H1 (cell line): ENCODE measurements around the gene AIF1. TPM values are rescaled to one million over a fixed set of nuclear protein-coding genes. Genes with fewer than 3 reads are reported as not detected.

Experiments used
- CTCF ChIA-PET: fragments of 300-600 bp; sonication (Branson Sonifier 250); formaldehyde crosslinking; loops from one replicate; lab custom pipeline; 2021; ENCODE audit not compliant: partially characterized antibody; lab: Charles Lee
- POLR2A ChIA-PET: fragments of 300-600 bp; sonication (Branson Sonifier 250); formaldehyde crosslinking; loops from one replicate; lab custom pipeline; 2021; ENCODE audit warnings: inconsistent platforms; ENCODE audit not compliant: partially characterized antibody; lab: Charles Lee
- DNase-seq, 2 experiments: peaks; one replicate each; pipeline versions ENCODE4 v3.0.0 to v3.0.0-alpha.2; 2010 to 2022; ENCODE audit warnings: low spot score in 2 of 2, low read depth in 1 of 2, mixed read lengths in 1 of 2
- FAIRE-seq: peaks from 2 replicates; lab custom pipeline; 2011; peaks lifted over from hg19 to GRCh38; lab: Jason Lieb, UNC
- H2AFZ ChIP-seq: 2 replicates; pipeline ENCODE4 v1.8.1; 2012; ENCODE audit warnings: low read length, inconsistent platforms
- H2AK5ac ChIP-seq: 2 replicates; pipeline ENCODE4 v1.6.1; 2013; ENCODE audit warnings: low read depth, low read length
- H2BK120ac ChIP-seq: replicated peaks from 2 replicates; pipeline ENCODE3; 2013; ENCODE audit warnings: low read depth, low read length, inconsistent platforms
- H2BK12ac ChIP-seq: 2 replicates; pipeline ENCODE4 v1.6.1; 2013; ENCODE audit warnings: low read depth, low read length
- H2BK15ac ChIP-seq: 2 replicates; pipeline ENCODE4 v1.6.1; 2013; ENCODE audit warnings: low read length
- H2BK20ac ChIP-seq: 2 replicates; pipeline ENCODE4 v1.6.1; 2013; ENCODE audit warnings: low read length
- H2BK5ac ChIP-seq: 2 replicates; pipeline ENCODE4 v1.6.1; 2013; ENCODE audit warnings: low read depth, low read length
- H3K14ac ChIP-seq: 2 replicates; pipeline ENCODE4 v1.6.1; 2013; ENCODE audit warnings: inconsistent platforms; ENCODE audit not compliant: insufficient read length
- H3K18ac ChIP-seq: 2 replicates; pipeline ENCODE4 v1.6.1; 2013; ENCODE audit warnings: low read length; ENCODE audit errors: extremely low read depth
- H3K23ac ChIP-seq: 2 replicates; pipeline ENCODE4 v1.6.1; 2013; ENCODE audit warnings: inconsistent platforms; ENCODE audit not compliant: insufficient read length
- H3K23me2 ChIP-seq: 2 replicates; pipeline ENCODE4 v1.6.1; 2013; ENCODE audit warnings: low read depth, low read length
- H3K27ac ChIP-seq: 2 replicates; pipeline ENCODE4 v1.6.1; 2011; ENCODE audit warnings: low read depth, low read length, inconsistent platforms
- H3K27me3 ChIP-seq, 4 experiments: replicated peaks in 1 of 4; 1 replicate in 1 of 4; 2 replicates in 3 of 4; pipeline versions ENCODE4 v1.6.1 to v1.8.1; 2011 to 2013; ENCODE audit warnings: low read length in 3 of 4, mild to moderate bottlenecking in 3 of 4, inconsistent platforms in 2 of 4, mixed read lengths in 2 of 4, moderate library complexity in 1 of 4; ENCODE audit not compliant: control insufficient read depth in 3 of 4, insufficient read depth in 3 of 4; ENCODE audit errors: extremely low read depth in 1 of 4
- H3K36me3 ChIP-seq, 4 experiments: 2 replicates each; pipeline versions ENCODE4 v1.6.1 to v1.8.1; 2011 to 2013; ENCODE audit warnings: mild to moderate bottlenecking in 4 of 4, low read length in 3 of 4, moderate library complexity in 2 of 4, control low read depth in 1 of 4, inconsistent platforms in 1 of 4; ENCODE audit not compliant: insufficient read depth in 4 of 4, control insufficient read depth in 2 of 4
- H3K4ac ChIP-seq: replicated peaks from 2 replicates; pipeline ENCODE3; 2013; ENCODE audit warnings: low read length, low read depth, mixed read lengths, inconsistent platforms; ENCODE audit not compliant: insufficient read length
- H3K4me1 ChIP-seq, 4 experiments: replicated peaks in 1 of 4; 1 replicate in 1 of 4; 2 replicates in 3 of 4; pipeline versions ENCODE4 v1.6.1 to v1.8.1; 2011 to 2013; ENCODE audit warnings: low read length in 3 of 4, inconsistent platforms in 2 of 4, mixed read lengths in 1 of 4; ENCODE audit not compliant: insufficient read depth in 4 of 4, control insufficient read depth in 3 of 4
- H3K4me2 ChIP-seq, 2 experiments: 2 replicates each; pipeline versions ENCODE4 v1.6.1 to v1.8.1; 2011 to 2013; ENCODE audit warnings: low read depth in 2 of 2, low read length in 2 of 2, control low read depth in 1 of 2, inconsistent platforms in 1 of 2, mild to moderate bottlenecking in 1 of 2; ENCODE audit not compliant: insufficient read depth in 1 of 2
- H3K4me3 ChIP-seq, 4 experiments: fragments of 200-600, 300-600 bp in 1 of 4; sonication (generic), shearing (Covaris generic), sonication (Bioruptor Twin) in 1 of 4; 2 replicates each; pipeline versions ENCODE4 v1.5.1 to v1.8.1; 2011 to 2016; ENCODE audit warnings: low read length in 4 of 4, low read depth in 3 of 4, control low read depth in 2 of 4, inconsistent platforms in 2 of 4, mild to moderate bottlenecking in 2 of 4, mixed read lengths in 1 of 4, moderate library complexity in 1 of 4; ENCODE audit not compliant: insufficient read depth in 2 of 4; ENCODE audit errors: extremely low read depth in 1 of 4
- H3K56ac ChIP-seq: replicated peaks from 2 replicates; pipeline ENCODE3; 2013; ENCODE audit warnings: low read depth, mild to moderate bottlenecking, mixed read lengths, low read length, inconsistent platforms; ENCODE audit not compliant: insufficient read length
- H3K79me1 ChIP-seq: 2 replicates; pipeline ENCODE4 v1.6.1; 2013; ENCODE audit warnings: low read depth, low read length, control low read depth
- H3K79me2 ChIP-seq, 2 experiments: 2 replicates each; pipeline versions ENCODE4 v1.6.1 to v1.8.1; 2012 to 2013; ENCODE audit warnings: low read length in 2 of 2, mild to moderate bottlenecking in 2 of 2, inconsistent platforms in 1 of 2; ENCODE audit not compliant: insufficient read depth in 2 of 2, control insufficient read depth in 1 of 2
- H3K9ac ChIP-seq, 4 experiments: replicated peaks in 1 of 4; 1 replicate in 1 of 4; 2 replicates in 3 of 4; pipeline versions ENCODE4 v1.6.1 to v1.8.1; 2011 to 2013; ENCODE audit warnings: low read depth in 3 of 4, low read length in 3 of 4, control low read depth in 2 of 4, mild to moderate bottlenecking in 2 of 4, moderate library complexity in 2 of 4, inconsistent platforms in 1 of 4; ENCODE audit errors: extremely low read depth in 1 of 4
- H3K9me3 ChIP-seq, 2 experiments: 2 replicates each; pipeline versions ENCODE4 v1.6.1 to v1.8.1; 2012 to 2013; ENCODE audit warnings: mild to moderate bottlenecking in 2 of 2, moderate library complexity in 2 of 2, control low read depth in 1 of 2, inconsistent platforms in 1 of 2, low read depth in 1 of 2, low read length in 1 of 2, mixed read lengths in 1 of 2; ENCODE audit not compliant: insufficient read depth in 2 of 2
- H4K20me1 ChIP-seq, 2 experiments: replicated peaks in 1 of 2; 2 replicates each; pipeline versions ENCODE3 to v1.8.1; 2011 to 2013; ENCODE audit warnings: inconsistent platforms in 2 of 2, low read length in 2 of 2, mild to moderate bottlenecking in 1 of 2; ENCODE audit not compliant: insufficient read depth in 2 of 2, control insufficient read depth in 1 of 2
- H4K5ac ChIP-seq: 2 replicates; pipeline ENCODE4 v1.6.1; 2013; ENCODE audit warnings: low read length, low read depth, mixed read lengths, inconsistent platforms; ENCODE audit not compliant: insufficient read length
- H4K8ac ChIP-seq: 2 replicates; pipeline ENCODE4 v1.8.0; 2013; ENCODE audit warnings: mild to moderate bottlenecking, moderate library complexity, low read length, inconsistent platforms; ENCODE audit not compliant: insufficient read depth; ENCODE audit errors: extremely low read depth
- H4K91ac ChIP-seq: replicated peaks from 2 replicates; pipeline ENCODE3; 2013; ENCODE audit warnings: low read length, mixed read lengths, inconsistent platforms; ENCODE audit not compliant: insufficient read length
- WGBS, 2 experiments: shearing (Covaris generic) in 1 of 2; methylation state at CpG; one replicate each; pipeline versions ENCODE4 v1.1.6 to v1.1.7; 2013 to 2015; ENCODE audit warnings: low lambda C conversion rate in 2 of 2, mixed read lengths in 2 of 2, inconsistent platforms in 1 of 2, low coverage in 1 of 2, missing lambda C conversion rate in 1 of 2; ENCODE audit not compliant: insufficient replicate concordance in 2 of 2, insufficient coverage in 1 of 2, insufficient read length in 1 of 2; ENCODE audit errors: extremely low coverage in 1 of 2, missing lambda C conversion rate in 1 of 2; 5-methylcytosine and 5-hydroxymethylcytosine counted together
- polyA plus RNA-seq, 7 experiments: library from polyadenylated mRNA; depleted of rRNA in 3 of 7; stranded (reverse) in 5 of 7; unstranded in 2 of 7; fragments of >200 nt in 5 of 7; fragments of 200-250 nt in 2 of 7; gene quantifications; 1 replicate in 5 of 7; 2 replicates in 1 of 7; 4 replicates in 1 of 7; pipeline versions ENCODE4 v1.2.1 to v1.2.3, GENCODE V29; 2011 to 2013; ENCODE audit warnings: missing spikeins in 2 of 7, mixed read lengths in 2 of 7
- total RNA-seq: library from RNA; stranded (reverse); fragmentation: NEBNext Ultra II Directional; extraction: Animal tissue kit (Norgen Biotek cat#: 25700); gene quantifications from 2 replicates; pipeline ENCODE4 v1.2.1, GENCODE V29; 2021
- TF ChIP-seq, protein P1 (sequence below): IDR thresholded peaks from 2 replicates; pipeline ENCODE4 v1.6.1; 2011; ENCODE audit warnings: low read depth, mild to moderate bottlenecking, low read length; ENCODE audit not compliant: insufficient read depth

AIF1 gene
- total and polyA plus RNA-seq, 2 of the 8 experiments (the other 6 are each of a cell fraction or from before 2014, with no cell fraction given), result 6.3 to 9.8 TPM

DNA sequence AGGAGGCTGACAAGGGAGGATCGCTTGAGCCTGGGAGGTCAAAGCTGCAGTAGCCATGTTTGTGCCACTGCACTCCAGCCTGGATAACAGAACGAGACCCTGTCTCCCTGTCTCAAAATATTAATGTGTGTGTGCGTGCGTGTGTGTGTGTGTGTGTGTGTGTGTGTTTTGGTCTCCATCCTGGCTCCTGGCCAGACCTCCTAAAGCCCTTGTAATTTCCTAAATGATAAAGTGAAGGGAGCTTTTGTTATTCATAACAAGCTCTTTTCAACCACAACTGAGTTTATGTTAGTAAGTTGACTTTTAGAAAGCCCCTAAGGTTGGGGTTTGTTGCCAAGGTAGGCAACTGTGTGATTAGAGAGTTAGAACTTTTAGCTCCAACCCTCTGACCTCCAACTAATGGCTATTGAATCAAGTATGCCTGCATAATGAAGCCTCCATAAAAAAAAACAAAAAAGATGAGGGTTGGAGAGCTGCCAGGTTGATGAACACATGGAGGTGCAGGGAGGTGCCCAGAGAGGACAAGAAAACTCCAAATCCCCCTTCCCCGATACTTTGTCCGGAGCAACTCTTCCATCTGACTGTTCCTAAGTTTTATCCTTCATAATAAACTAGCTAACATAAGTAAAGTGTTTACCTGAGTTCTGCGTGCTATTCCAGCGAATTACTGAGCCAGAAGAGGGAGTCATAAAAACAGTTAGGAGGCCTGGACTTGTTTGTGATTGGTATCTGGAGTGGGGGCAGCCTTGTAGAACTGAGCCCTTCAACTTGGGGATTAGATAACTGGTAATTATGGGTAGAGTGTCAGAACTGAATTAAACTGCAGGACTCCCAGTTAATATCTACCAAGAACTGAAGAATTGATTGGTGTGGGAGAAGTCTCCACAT, 5.3 kb upstream of the AIF1 start:
- Histone ChIP-seq H3K23me2 (no peaks in the 10 kb centered on the region), H3K4me2 (no peak overlapping the region), H2BK15ac (no peak overlapping the region), H3K9ac (no peak overlapping the region), H3K4me3 (no peak overlapping the region), H2BK12ac (no peak overlapping the region), H3K4me1 (no peaks in the 10 kb centered on the region; a peak in 1 of 7 replicates), H2AFZ (no peak overlapping the region), H4K20me1 (no peaks in the 10 kb centered on the region), H2BK120ac (no peak overlapping the region), H3K27me3 (no peaks in the 10 kb centered on the region), H2BK20ac (no peak overlapping the region), H3K23ac (no peak overlapping the region), H3K18ac (no peak overlapping the region), H3K27ac (no peak overlapping the region), H3K9me3 (no peaks in the 10 kb centered on the region), H3K56ac (no peak overlapping the region), H2AK5ac (no peak overlapping the region), H3K14ac (no peak overlapping the region), H4K91ac (no peak overlapping the region), H3K36me3 (no peaks in the 10 kb centered on the region), H3K79me2 (no peaks in the 10 kb centered on the region), H3K79me1 (no peaks in the 10 kb centered on the region), H4K5ac (no peak overlapping the region), H2BK5ac (no peak overlapping the region), H3K4ac (no peak overlapping the region), H4K8ac (no peak overlapping the region)
- 91% methylated on average over 8 of the region's 8 CpGs; no CpG with 5 or more reads in 1 of the 2 experiments for WGBS, 2 experiments
- FAIRE-seq, result no peak
- DNase-seq, result no peak
- CTCF ChIA-PET, result interaction anchor here (0.7 to 21.1 kb wide), 8 partner anchors 12 to 83 kb away, joined by 3 to 613 read pairs (median 4); partner anchors contain the start of genes ATP6V1G2, DDX39B and NFKBIL1
- POLR2A ChIA-PET, result interaction anchor here (0.7 to 2.7 kb wide), 6 partner anchors 13 to 68 kb away, joined by 3 to 8 read pairs (median 4); partner anchors contain the start of genes ATP6V1G2 and DDX39B
- TF ChIP-seq, protein P1, sequence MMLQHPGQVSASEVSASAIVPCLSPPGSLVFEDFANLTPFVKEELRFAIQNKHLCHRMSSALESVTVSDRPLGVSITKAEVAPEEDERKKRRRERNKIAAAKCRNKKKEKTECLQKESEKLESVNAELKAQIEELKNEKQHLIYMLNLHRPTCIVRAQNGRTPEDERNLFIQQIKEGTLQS, result no peak
